ENCODE measurements around the gene PC.

The PC gene

GRCh38 chr11:66857234-66857926 lies 100.8 kb downstream of the PC start:
- in situ Hi-C loops (cut with MboI; ENCODE audit: low sequenced_read_pairs): no loop called here

GRCh38 chr11:66856496-66857233 lies 101.5 kb downstream of the PC start, which contains the start of gene LRFN4:
Gene LRFN4 (plus strand): TSS chr11:66857064. CDS start chr11:66857745, 681 bp downstream.
- in situ Hi-C loops (cut with MboI; ENCODE audit: low sequenced_read_pairs): no loop called here

GRCh38 chr11:66855574-66856495 lies 102.3 kb downstream of the PC start:
- in situ Hi-C loops (cut with MboI; ENCODE audit: low sequenced_read_pairs): no loop called here

GRCh38 chr11:66854729-66855211 lies 103.4 kb downstream of the PC start:
- in situ Hi-C loops (cut with MboI; ENCODE audit: low sequenced_read_pairs): no loop called here

GRCh38 chr11:66854231-66854661 lies 103.9 kb downstream of the PC start:
- in situ Hi-C loops (cut with MboI; ENCODE audit: low sequenced_read_pairs): no loop called here

- in situ Hi-C loops (cut with MboI; ENCODE audit: low sequenced_read_pairs): no loop called here
Measured at GRCh38 chr11:66853242-66854229, 104.6 kb downstream of the PC start.

GRCh38 chr11:66852466-66853241 lies 105.5 kb downstream of the PC start:
- in situ Hi-C loops (cut with MboI; ENCODE audit: low sequenced_read_pairs): no loop called here

GRCh38 chr11:66851698-66852465 lies 106.3 kb downstream of the PC start:
- in situ Hi-C loops (cut with MboI; ENCODE audit: low sequenced_read_pairs): no loop called here

GRCh38 chr11:66851239-66851596 lies 107.0 kb downstream of the PC start:
- in situ Hi-C loops (cut with MboI; ENCODE audit: low sequenced_read_pairs): no loop called here

- in situ Hi-C loops (cut with MboI; ENCODE audit: low sequenced_read_pairs): no loop called here
Measured at GRCh38 chr11:66850588-66851238, 107.5 kb downstream of the PC start.

GRCh38 chr11:66850235-66850587 lies 108.0 kb downstream of the PC start:
- in situ Hi-C loops (cut with MboI; ENCODE audit: low sequenced_read_pairs): no loop called here

- in situ Hi-C loops (cut with MboI; ENCODE audit: low sequenced_read_pairs): no loop called here
Measured at GRCh38 chr11:66849501-66850234, 108.5 kb downstream of the PC start.

- in situ Hi-C loops (cut with MboI; ENCODE audit: low sequenced_read_pairs): no loop called here
Measured at GRCh38 chr11:66848671-66849500, 109.3 kb downstream of the PC start.

GRCh38 chr11:66847461-66848232 lies 110.5 kb downstream of the PC start:
- in situ Hi-C loops (cut with MboI; ENCODE audit: low sequenced_read_pairs): no loop called here

GRCh38 chr11:66846671-66847091 lies 111.5 kb downstream of the PC start:
- in situ Hi-C loops (cut with MboI; ENCODE audit: low sequenced_read_pairs): no loop called here

- in situ Hi-C loops (cut with MboI; ENCODE audit: low sequenced_read_pairs): no loop called here
Measured at GRCh38 chr11:66845876-66846212, 112.3 kb downstream of the PC start.

Data from HL-60/S4 (cell line).